Fibroblast of lung (primary cell): ENCODE measurements around the gene TRMT2A.

Experiments used
- CTCF ChIP-seq, 2 donors: IDR thresholded peaks in 1 of 2; conservative IDR thresholded peaks in 1 of 2; 1 replicate in 1 of 2; 2 replicates in 1 of 2; pipeline ENCODE4 v1.5.1; 2011 to 2012; ENCODE audit warnings: low read length in 2 of 2, control low read depth in 1 of 2, inconsistent platforms in 1 of 2, low read depth in 1 of 2, mild to moderate bottlenecking in 1 of 2
- EZH2 ChIP-seq: IDR thresholded peaks from 2 replicates; pipeline ENCODE4 v1.5.1; 2012; ENCODE audit warnings: low read length, control low read depth, mild to moderate bottlenecking; ENCODE audit errors: missing control alignments

- TF ChIP-seq CTCF (conservative IDR thresholded peaks at IDR 0.05 in 1 of 2, IDR thresholded peaks at IDR 0.05 in 1 of 2; ENCODE audit: low read depth in 1 of 2, low read length in 2 of 2) (no peak), EZH2 (no peak)
Observed at GRCh38 chr22:20145206-20145831, 28.3 kb upstream of the TRMT2A start.
